ENCODE measurements around the gene SMAGP.

Gene SMAGP

DNA sequence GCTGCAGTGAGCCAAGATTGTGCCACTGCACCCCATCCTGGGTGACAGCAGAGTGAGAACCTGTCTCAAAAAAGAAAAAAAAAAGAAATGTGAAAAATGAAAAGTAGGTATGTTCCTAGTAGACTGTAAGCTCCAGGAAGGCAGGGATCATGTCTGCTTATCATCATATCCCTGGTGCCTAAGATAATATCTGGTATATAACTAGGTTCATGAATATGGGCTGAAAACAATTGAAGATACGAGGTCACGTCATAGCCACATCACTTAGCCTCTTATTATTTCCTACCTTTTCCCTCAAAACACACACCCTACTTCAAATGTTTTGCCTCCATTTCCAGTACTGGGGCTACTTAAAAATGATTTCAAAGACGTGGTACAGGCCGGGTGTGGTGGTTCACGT, 55.3 kb downstream of the SMAGP start:
- TF ChIP-seq, protein P1, sequence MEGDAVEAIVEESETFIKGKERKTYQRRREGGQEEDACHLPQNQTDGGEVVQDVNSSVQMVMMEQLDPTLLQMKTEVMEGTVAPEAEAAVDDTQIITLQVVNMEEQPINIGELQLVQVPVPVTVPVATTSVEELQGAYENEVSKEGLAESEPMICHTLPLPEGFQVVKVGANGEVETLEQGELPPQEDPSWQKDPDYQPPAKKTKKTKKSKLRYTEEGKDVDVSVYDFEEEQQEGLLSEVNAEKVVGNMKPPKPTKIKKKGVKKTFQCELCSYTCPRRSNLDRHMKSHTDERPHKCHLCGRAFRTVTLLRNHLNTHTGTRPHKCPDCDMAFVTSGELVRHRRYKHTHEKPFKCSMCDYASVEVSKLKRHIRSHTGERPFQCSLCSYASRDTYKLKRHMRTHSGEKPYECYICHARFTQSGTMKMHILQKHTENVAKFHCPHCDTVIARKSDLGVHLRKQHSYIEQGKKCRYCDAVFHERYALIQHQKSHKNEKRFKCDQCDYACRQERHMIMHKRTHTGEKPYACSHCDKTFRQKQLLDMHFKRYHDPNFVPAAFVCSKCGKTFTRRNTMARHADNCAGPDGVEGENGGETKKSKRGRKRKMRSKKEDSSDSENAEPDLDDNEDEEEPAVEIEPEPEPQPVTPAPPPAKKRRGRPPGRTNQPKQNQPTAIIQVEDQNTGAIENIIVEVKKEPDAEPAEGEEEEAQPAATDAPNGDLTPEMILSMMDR (IDR thresholded peaks at IDR 0.05; ENCODE audit: extremely low read depth, insufficient read depth, missing control alignments): no peak
- no peak for DNase-seq (ENCODE audit: low spot score)

DNA sequence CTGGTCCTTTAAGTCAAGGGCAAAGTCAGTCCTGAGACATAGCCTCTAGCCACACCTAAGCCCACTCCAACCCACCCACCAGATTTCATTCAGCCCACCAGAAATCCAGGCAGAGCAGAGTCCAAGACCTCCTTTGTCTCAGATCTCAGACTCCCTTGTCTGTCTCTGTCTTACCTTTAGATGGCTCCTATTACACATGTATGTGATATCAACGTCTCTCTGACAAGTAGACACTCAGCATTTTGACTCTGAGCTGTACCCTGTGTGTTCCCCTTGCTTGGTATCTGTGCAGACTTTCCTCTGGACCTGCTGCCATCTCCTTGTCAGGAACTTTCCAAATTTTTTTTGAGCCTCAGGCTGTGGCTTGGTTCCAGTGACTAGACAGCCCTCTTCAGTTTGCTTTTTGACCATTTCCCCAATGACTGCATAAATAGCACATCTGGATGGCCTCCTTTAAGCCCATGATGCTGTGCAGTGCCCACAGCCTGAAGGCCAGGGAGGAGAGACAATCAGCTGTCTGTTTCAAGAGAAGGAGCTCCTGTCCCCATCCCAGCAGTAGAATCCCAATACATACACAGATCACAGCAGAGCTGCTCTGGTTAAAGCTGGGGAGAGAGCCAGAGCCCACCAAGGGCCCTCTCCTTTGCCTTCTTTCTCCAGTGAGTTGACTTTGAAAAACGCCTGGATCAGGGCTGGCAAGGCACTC, 59.4 kb downstream of the SMAGP start:
- in situ Hi-C loops (cut with MboI; ENCODE audit: low pct_unique_long_range_greater_than_20kb, low sequenced_read_pairs, unreplicated experiment): no loop called here
- TF ChIP-seq, protein P1 (IDR thresholded peaks at IDR 0.05; ENCODE audit: extremely low read depth, insufficient read depth, missing control alignments): no peak
- DNase-seq (ENCODE audit: low spot score): no peak

More for the DNA sequence above, 55.3 kb downstream of the SMAGP start:
- in situ Hi-C loops (cut with MboI; ENCODE audit: low pct_unique_long_range_greater_than_20kb, low sequenced_read_pairs, unreplicated experiment): no loop called here

DNA sequence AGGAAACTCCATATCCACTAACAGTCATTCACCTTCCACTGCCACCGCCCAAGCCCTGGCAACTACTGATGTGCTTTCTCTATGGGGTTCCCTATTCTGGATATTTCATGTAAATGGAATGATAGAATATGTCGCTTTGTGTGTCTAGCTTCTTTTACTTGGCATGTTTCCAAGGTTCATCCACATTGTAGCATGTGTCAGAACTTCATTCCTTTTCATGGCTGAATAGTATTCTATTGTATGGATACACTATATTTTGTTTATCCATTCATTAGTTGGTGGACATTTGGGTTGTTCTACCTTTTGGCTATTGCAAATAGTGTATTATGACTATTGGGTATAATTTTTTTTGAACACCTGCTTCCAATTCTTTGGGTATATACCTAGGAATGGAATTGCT, 61.0 kb downstream of the SMAGP start:
- TF ChIP-seq, protein P1 (IDR thresholded peaks at IDR 0.05; ENCODE audit: extremely low read depth, insufficient read depth, missing control alignments): no peak
- no peak for DNase-seq (ENCODE audit: low spot score)
- in situ Hi-C loops (cut with MboI; ENCODE audit: low pct_unique_long_range_greater_than_20kb, low sequenced_read_pairs, unreplicated experiment): no loop called here

DNA sequence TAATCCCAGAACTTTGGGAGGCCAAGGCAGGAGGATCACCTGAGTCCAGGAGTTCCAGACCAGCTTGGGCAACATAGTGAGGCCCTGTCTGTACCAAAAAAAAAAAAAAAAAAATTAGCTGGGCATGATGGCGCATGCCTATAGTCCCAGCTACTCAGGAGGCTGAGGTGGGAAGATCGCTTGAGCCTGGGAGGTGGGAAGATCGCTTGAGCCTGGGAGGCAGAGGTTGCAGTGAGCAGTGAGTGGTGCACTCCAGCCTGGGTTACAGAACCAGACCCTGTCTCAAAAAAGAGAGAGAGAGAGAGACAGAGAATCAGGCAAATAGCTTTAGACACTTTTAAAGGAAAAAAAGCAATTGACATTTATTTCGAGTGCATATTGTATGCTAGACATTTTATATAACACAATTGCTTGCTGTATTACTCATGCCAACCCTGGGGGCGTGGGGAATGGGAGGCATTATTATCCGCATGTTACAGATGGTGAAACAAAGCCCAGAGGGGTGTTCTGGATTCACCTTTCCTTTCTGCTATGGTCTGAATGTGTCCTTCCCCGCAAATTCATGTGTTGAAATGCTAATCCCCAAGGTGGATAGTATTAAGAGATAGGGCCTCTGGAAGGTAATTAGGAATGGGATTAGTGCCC, 62.1 kb downstream of the SMAGP start:
- in situ Hi-C loops (cut with MboI; ENCODE audit: low pct_unique_long_range_greater_than_20kb, low sequenced_read_pairs, unreplicated experiment): no loop called here

DNA sequence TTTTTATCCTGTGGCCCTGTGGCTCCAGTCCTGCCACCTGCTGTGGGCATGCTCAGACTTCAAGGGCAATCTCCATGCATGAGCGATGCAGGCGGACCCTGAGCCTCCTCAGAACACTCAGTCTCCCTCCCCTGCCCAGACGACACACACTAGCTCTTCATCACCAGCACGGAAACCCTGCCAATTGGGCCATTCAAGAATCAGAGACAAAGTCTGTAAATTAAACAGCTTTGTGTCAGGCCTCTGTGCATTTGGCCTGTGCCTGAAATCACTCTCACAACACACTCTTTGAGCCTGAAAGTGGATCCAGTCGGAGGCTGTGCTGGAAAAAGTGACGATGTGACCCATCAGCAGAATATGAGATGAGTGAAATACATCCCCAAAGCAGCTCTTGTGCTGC, 64.9 kb downstream of the SMAGP start:
- no peak for DNase-seq (ENCODE audit: low spot score)
- TF ChIP-seq, protein P1 (IDR thresholded peaks at IDR 0.05; ENCODE audit: extremely low read depth, insufficient read depth, missing control alignments): no peak
- in situ Hi-C loops (cut with MboI; ENCODE audit: low pct_unique_long_range_greater_than_20kb, low sequenced_read_pairs, unreplicated experiment): no loop called here

More for the DNA sequence above, 62.1 kb downstream of the SMAGP start:
- TF ChIP-seq, protein P1 (IDR thresholded peaks at IDR 0.05; ENCODE audit: extremely low read depth, insufficient read depth, missing control alignments): no peak
- DNase-seq (ENCODE audit: low spot score): no peak

DNA sequence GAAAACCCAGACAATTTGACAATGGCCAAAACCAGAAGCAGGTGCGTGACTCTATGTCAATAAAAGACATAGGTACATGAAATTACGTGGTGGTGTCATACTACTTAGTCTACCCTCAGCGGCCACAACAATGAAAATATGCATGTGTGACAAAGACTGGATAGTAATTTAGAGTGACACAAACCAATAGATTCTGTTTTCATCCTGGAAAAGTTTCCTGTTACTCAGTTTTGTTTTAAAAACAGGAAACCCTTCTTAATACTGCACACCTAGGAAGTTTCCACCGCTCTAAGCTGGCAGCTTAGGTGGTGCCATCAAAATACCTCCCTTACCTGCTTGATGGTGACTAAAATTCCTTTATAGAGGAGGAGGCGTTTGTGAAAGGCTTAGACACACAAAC, 67.5 kb downstream of the SMAGP start:
- in situ Hi-C loops (cut with MboI; ENCODE audit: low pct_unique_long_range_greater_than_20kb, low sequenced_read_pairs, unreplicated experiment): no loop called here
- TF ChIP-seq, protein P1 (IDR thresholded peaks at IDR 0.05; ENCODE audit: extremely low read depth, insufficient read depth, missing control alignments): no peak
- no peak for DNase-seq (ENCODE audit: low spot score)
